A549 (cell line): Measurements from ENCODE around the gene KCNN3. TPM values are rescaled to one million over a fixed set of nuclear protein-coding genes. Genes with fewer than 3 reads are reported as not detected.
A peak's percentile ranks its signal among the peaks of the same experiment; 100 is the strongest.

Source experiments
- ATAC-seq, 2 experiments: fragments of 200-7000 bp in 1 of 2; fragments of >200 bp in 1 of 2; cut with Nextera tagmentation in 1 of 2; cut with Tn5 transposase in 1 of 2; 3 replicates each; pipeline versions ENCODE4 v1.8.0 to v1.9.1; 2018 to 2020; ENCODE audit warnings: mild to moderate bottlenecking in 1 of 2, moderate library complexity in 1 of 2
- CTCF ChIA-PET: fragments of 300-600 bp; sonication (Branson Sonifier 250); formaldehyde crosslinking; extraction: SDS; loops from one replicate; lab custom pipeline; 2021; ENCODE audit warnings: antibody characterized with exemption, inconsistent platforms; lab: Yijun Ruan, JAX
- POLR2A ChIA-PET: fragments of 350-600 bp; formaldehyde crosslinking; extraction: SDS; loops from one replicate; lab custom pipeline; 2021; ENCODE audit warnings: antibody characterized with exemption, inconsistent platforms; lab: Yijun Ruan, JAX
- DNase-seq, 2 experiments: peaks; one replicate each; pipeline versions ENCODE4 v3.0.0 to v3.0.0-alpha.2; 2011 to 2016; ENCODE audit warnings: low read depth in 1 of 2, low spot score in 1 of 2
- FAIRE-seq: peaks from 2 replicates; lab custom pipeline; 2011; peaks lifted over from hg19 to GRCh38; lab: Jason Lieb, UNC
- H3K27ac ChIP-seq, 2 experiments: fragments of >200 bp; sonication (Bioruptor Twin); formaldehyde crosslinking; 3 replicates each; pipeline ENCODE4 v1.5.1; 2016 to 2017
- H3K4me1 ChIP-seq: fragments of >200 bp; sonication (Bioruptor Twin); formaldehyde crosslinking; 3 replicates; pipeline ENCODE4 v1.6.1; 2016
- H3K4me2 ChIP-seq: fragments of >200 bp; sonication (Bioruptor Twin); formaldehyde crosslinking; 3 replicates; pipeline ENCODE4 v1.6.1; 2016
- H3K4me3 ChIP-seq: fragments of >200 bp; sonication (Bioruptor Twin); formaldehyde crosslinking; 3 replicates; pipeline ENCODE4 v1.5.1; 2016
- H3K9me3 ChIP-seq: fragments of >200 bp; sonication (Bioruptor Twin); formaldehyde crosslinking; 3 replicates; pipeline ENCODE4 v1.6.1; 2016
- ATOH8 ChIP-seq: fragments of 250-450 bp; sonication (Bioruptor Pico); IDR thresholded peaks from 2 replicates; pipeline ENCODE4 v1.5.0; 2020; ENCODE audit warnings: low read depth, mild to moderate bottlenecking, moderate library complexity
- BHLHE40 ChIP-seq: IDR thresholded peaks from 2 replicates; pipeline ENCODE4 v1.6.1; 2012; ENCODE audit warnings: low read depth, low read length, inconsistent platforms
- CEBPB ChIP-seq, 2 experiments: fragments of >200 bp in 1 of 2; sonication (Bioruptor Twin) in 1 of 2; formaldehyde crosslinking in 1 of 2; IDR thresholded peaks; 2 replicates each; pipeline ENCODE4 v1.6.1; 2012 to 2016
- CTCF ChIP-seq: fragments of >200 bp; sonication (Bioruptor Twin); formaldehyde crosslinking; IDR thresholded peaks from 3 replicates; pipeline ENCODE4 v1.5.1; 2016
- EHMT2 ChIP-seq: fragments of 200-600 bp; sonication (generic); IDR thresholded peaks from 2 replicates; pipeline ENCODE4 v1.6.1; 2016; ENCODE audit warnings: antibody characterized with exemption, low read depth, mild to moderate bottlenecking, moderate library complexity
- ESRRA ChIP-seq: fragments of 150-350 bp; IDR thresholded peaks from 2 replicates; pipeline ENCODE4 v1.6.1; 2014; ENCODE audit warnings: mild to moderate bottlenecking, low read length, borderline replicate concordance
- FOSB ChIP-seq: fragments of 250-450 bp; sonication (Bioruptor Pico); IDR thresholded peaks from 2 replicates; pipeline ENCODE4 v1.5.0; 2020; ENCODE audit warnings: mild to moderate bottlenecking, moderate library complexity
- FOSL2 ChIP-seq, 2 experiments: fragments of 450-650 bp in 1 of 2; fragments of >200 bp in 1 of 2; sonication (Bioruptor Twin) in 1 of 2; formaldehyde crosslinking; IDR thresholded peaks; 2 replicates each; pipeline versions ENCODE4 v1.5.0 to v1.6.1; 2016 to 2020; ENCODE audit warnings: mild to moderate bottlenecking in 1 of 2, moderate library complexity in 1 of 2
- HOXA7 ChIP-seq: fragments of 250-450 bp; sonication (Bioruptor Pico); IDR thresholded peaks from 2 replicates; pipeline ENCODE4 v1.5.0; 2020; ENCODE audit warnings: mild to moderate bottlenecking, moderate library complexity
- KDM1A ChIP-seq: fragments of 200-600 bp; sonication (generic); IDR thresholded peaks from 2 replicates; pipeline ENCODE4 v1.6.1; 2016; ENCODE audit warnings: low read depth, mild to moderate bottlenecking
- KDM5A ChIP-seq: fragments of 200-600 bp; sonication (generic); IDR thresholded peaks from 2 replicates; pipeline ENCODE4 v1.6.1; 2016; ENCODE audit warnings: antibody characterized with exemption, mild to moderate bottlenecking
- NFE2L2 ChIP-seq: fragments of 150-350 bp; conservative IDR thresholded peaks from 2 replicates; pipeline ENCODE4 v1.6.1; 2014; ENCODE audit warnings: low read length
- NR3C1 ChIP-seq: fragments of >200 bp; sonication (Bioruptor Twin); formaldehyde crosslinking; IDR thresholded peaks from 3 replicates; pipeline ENCODE4 v1.6.1; 2017
- RARB ChIP-seq: fragments of 250-450 bp; sonication (Bioruptor Pico); IDR thresholded peaks from 2 replicates; pipeline ENCODE4 v1.8.0; 2021; ENCODE audit warnings: mild to moderate bottlenecking, moderate library complexity
- RCOR1 ChIP-seq: fragments of 150-350 bp; IDR thresholded peaks from 2 replicates; pipeline ENCODE4 v1.6.1; 2014; ENCODE audit warnings: antibody characterized with exemption, low read length, low read depth
- REST ChIP-seq: fragments of 200-600 bp; sonication (generic); IDR thresholded peaks from 2 replicates; pipeline ENCODE4 v1.6.1; 2016; ENCODE audit warnings: antibody characterized with exemption, mild to moderate bottlenecking, moderate library complexity
- RFX5 ChIP-seq: fragments of 450-650 bp; IDR thresholded peaks from 2 replicates; pipeline ENCODE4 v1.7.1; 2014; ENCODE audit warnings: antibody characterized with exemption, mild to moderate bottlenecking, moderate library complexity
- RNF2 ChIP-seq: fragments of 200-600 bp; sonication (generic); IDR thresholded peaks from 2 replicates; pipeline ENCODE4 v1.6.1; 2016; ENCODE audit warnings: low read depth, mild to moderate bottlenecking, antibody characterized with exemption, moderate library complexity, borderline replicate concordance
- SREBF2 ChIP-seq: fragments of 450-650 bp; IDR thresholded peaks from 2 replicates; pipeline ENCODE4 v1.6.1; 2014; ENCODE audit warnings: mild to moderate bottlenecking, moderate library complexity
- TFCP2L1 ChIP-seq: fragments of 250-450 bp; sonication (Bioruptor Pico); IDR thresholded peaks from 2 replicates; pipeline ENCODE4 v1.5.0; 2021; ENCODE audit warnings: mild to moderate bottlenecking
- TP53 ChIP-seq: fragments of 250-450 bp; sonication (Bioruptor Pico); IDR thresholded peaks from 2 replicates; pipeline ENCODE4 v1.5.0; 2021; ENCODE audit warnings: mild to moderate bottlenecking, moderate library complexity
- ZC3H11A ChIP-seq: fragments of 450-650 bp; IDR thresholded peaks from 2 replicates; pipeline ENCODE4 v1.6.1; 2014; ENCODE audit warnings: antibody characterized with exemption, mild to moderate bottlenecking
- ZNF302 ChIP-seq: fragments of 250-450 bp; sonication (Bioruptor Pico); IDR thresholded peaks from 2 replicates; pipeline ENCODE4 v1.9.0; 2021; ENCODE audit warnings: inconsistent platforms, mild to moderate bottlenecking, moderate library complexity
- WGBS: methylation state at CpG from one replicate; pipeline ENCODE4 v1.1.6; 2017; ENCODE audit errors: missing lambda C conversion rate; 5-methylcytosine and 5-hydroxymethylcytosine counted together
- polyA plus RNA-seq, 4 experiments: library from polyadenylated mRNA; depleted of rRNA in 3 of 4; stranded (reverse); fragments of >200 nt; fragmentation: RNase III in 1 of 4; extraction: RNeasy Plus Mini Kit Qiagen cat#74134 plus additional on column Dnase treatment in 1 of 4; gene quantifications; 2 replicates in 3 of 4; 3 replicates in 1 of 4; pipeline ENCODE4 v1.2.3, GENCODE V29; 2011 to 2017

Gene KCNN3
- polyA plus RNA-seq, 2 of the 4 experiments (the other 2 are of a cell fraction) = 0.01 to 0.03 TPM

GRCh38 chr1:154797175-154797574 is 72.9 kb downstream of the KCNN3 start:
- no peak for DNase-seq
- POLR2A ChIA-PET = no interaction called here
- H3K4me1 ChIP-seq = no peaks in the 10 kb centered on the region
- no peak for ATAC-seq
- TF ChIP-seq ESRRA (no peak), RARB (CRISPR knock-in tag) (no peak), TFCP2L1 (no peak), SREBF2 (no peak)
- no peak overlapping the region for H3K27ac ChIP-seq
- H3K9me3 ChIP-seq = no peaks in the 10 kb centered on the region
- no peak overlapping the region for H3K4me3 ChIP-seq
- no peak overlapping the region for H3K4me2 ChIP-seq
- no peak for FAIRE-seq
- CTCF ChIA-PET = interaction anchor here (1.1 to 1.9 kb wide), 3 partner anchors 10 to 314 kb away, joined by 3 to 6 read pairs (median 4); no protein-coding TSS in a partner anchor
- WGBS = 23% methylated on average over 6 of the region's 6 CpGs

GRCh38 chr1:154796303-154796892 is 73.7 kb downstream of the KCNN3 start:
- ChIA-PET CTCF (interaction anchor here (1.2 to 1.9 kb wide), 2 partner anchors 127 to 237 kb away, joined by 3 to 6 read pairs; no protein-coding TSS in a partner anchor), POLR2A (interaction anchor here (0.5 kb wide), 1 partner anchor 560 kb away, joined by 4 read pairs; no protein-coding TSS in a partner anchor)
- no peak overlapping the region for H3K4me2 ChIP-seq
- no peak overlapping the region for H3K4me3 ChIP-seq
- TF ChIP-seq NFE2L2 (no peak), KDM1A (no peak), RFX5 (no peak), TP53 (CRISPR knock-in tag) (no peak), TFCP2L1 (no peak), CTCF (no peak), KDM5A (no peak), REST (no peak), FOSL2 (IDR thresholded peaks at IDR 0.05) (no peak), FOSL2 (CRISPR knock-in tag; IDR thresholded peaks at IDR 0.05) (no peak), ZC3H11A (no peak)
- 61% methylated on average over 15 of the region's 15 CpGs for WGBS
- DNase-seq (no peak), FAIRE-seq (no peak), ATAC-seq (no peak)
- H3K4me1 ChIP-seq = peaks cover 3% of the 10 kb centered on the region
- no peaks in the 10 kb centered on the region for H3K9me3 ChIP-seq
- H3K27ac ChIP-seq = no peak overlapping the region

GRCh38 chr1:154794608-154795007 is 75.5 kb downstream of the KCNN3 start:
- 10% methylated on average over 3 of the region's 3 CpGs for WGBS
- ChIA-PET CTCF (interaction anchor here (1.0 to 2.5 kb wide), 4 partner anchors 25 to 125 kb away, joined by 4 to 6 read pairs (median 4); no protein-coding TSS in a partner anchor), POLR2A (no interaction called here)
- H3K27ac ChIP-seq = no peak overlapping the region
- ATAC-seq (no peak; a peak in 1 of 6 replicates), FAIRE-seq (no peak), DNase-seq (peak in 1 of 2 experiments; percentile 35)
- H3K4me3 ChIP-seq = no peak overlapping the region
- H3K4me1 ChIP-seq = peaks cover 5% of the 10 kb centered on the region
- H3K4me2 ChIP-seq = no peak overlapping the region
- no peaks in the 10 kb centered on the region for H3K9me3 ChIP-seq
- TF ChIP-seq FOSB (CRISPR knock-in tag) = no peak
- no peak for TF ChIP-seq BHLHE40
- no peak for TF ChIP-seq CEBPB (IDR thresholded peaks at IDR 0.05)
- no peak for TF ChIP-seq NR3C1
- no peak for TF ChIP-seq EHMT2
- no peak for TF ChIP-seq RNF2
- no peak for TF ChIP-seq ZNF302 (CRISPR knock-in tag)
- no peak for TF ChIP-seq HOXA7
- no peak for TF ChIP-seq RCOR1
- TF ChIP-seq REST = no peak
- TF ChIP-seq ZC3H11A = no peak
- TF ChIP-seq RARB (CRISPR knock-in tag) = no peak
- TF ChIP-seq ATOH8 (CRISPR knock-in tag) = no peak
